HUES64 (cell line): ENCODE results near the gene RIN3.

Experiments used
- H3K27ac ChIP-seq: 2 replicates; pipeline ENCODE4 v1.7.0; 2013; ENCODE audit warnings: low read depth, low read length, inconsistent platforms
- H3K27me3 ChIP-seq: 2 replicates; pipeline ENCODE4 v1.6.1; 2013; ENCODE audit warnings: mild to moderate bottlenecking, low read length; ENCODE audit not compliant: insufficient read depth
- H3K36me3 ChIP-seq: 2 replicates; pipeline ENCODE4 v1.6.1; 2013; ENCODE audit warnings: mild to moderate bottlenecking, low read length; ENCODE audit not compliant: insufficient read depth
- H3K4me1 ChIP-seq: 2 replicates; pipeline ENCODE4 v1.6.1; 2013; ENCODE audit warnings: mild to moderate bottlenecking, low read length, moderate library complexity; ENCODE audit not compliant: insufficient read depth
- H3K4me3 ChIP-seq: 2 replicates; pipeline ENCODE4 v1.5.1; 2013; ENCODE audit warnings: mild to moderate bottlenecking, low read length, moderate library complexity
- H3K9ac ChIP-seq: 2 replicates; pipeline ENCODE4 v1.6.1; 2013; ENCODE audit warnings: mild to moderate bottlenecking, low read depth, low read length
- H3K9me3 ChIP-seq: 2 replicates; pipeline ENCODE4 v1.6.1; 2013; ENCODE audit warnings: low read depth, low read length; ENCODE audit not compliant: insufficient read depth
- WGBS: fragments of 150-250, 120-280 bp; methylation state at CpG from one replicate; pipeline ENCODE4 v1.1.7; 2013; ENCODE audit warnings: missing lambda C conversion rate; 5-methylcytosine and 5-hydroxymethylcytosine counted together

The RIN3 gene

GRCh38 chr14:92561906-92562479 lies 48.4 kb downstream of the RIN3 start:
- no peaks in the 10 kb centered on the region for H3K27me3 ChIP-seq
- H3K4me1 ChIP-seq, result no peaks in the 10 kb centered on the region
- no peak overlapping the region for H3K4me3 ChIP-seq
- no peak overlapping the region for H3K9ac ChIP-seq
- no peak overlapping the region for H3K27ac ChIP-seq
- no peaks in the 10 kb centered on the region for H3K36me3 ChIP-seq
- peaks cover 8% of the 10 kb centered on the region; the same call in 1 of the 2 replicates for H3K9me3 ChIP-seq
- whole genome bisulfite sequencing, result 93% methylated on average over 4 of the region's 6 CpGs

GRCh38 chr14:92563359-92563758 lies 49.8 kb downstream of the RIN3 start:
- Histone ChIP-seq H3K9ac (no peak overlapping the region), H3K4me1 (no peaks in the 10 kb centered on the region), H3K9me3 (peaks cover 11% of the 10 kb centered on the region; the same call in 1 of the 2 replicates), H3K4me3 (no peak overlapping the region), H3K27ac (no peak overlapping the region), H3K36me3 (no peaks in the 10 kb centered on the region), H3K27me3 (no peaks in the 10 kb centered on the region)
- 90% methylated on average over 1 of the region's 1 CpG for WGBS

GRCh38 chr14:92563765-92564285 lies 50.2 kb downstream of the RIN3 start:
- Histone ChIP-seq H3K4me3 (no peak overlapping the region), H3K9ac (no peak overlapping the region), H3K36me3 (no peaks in the 10 kb centered on the region), H3K4me1 (no peaks in the 10 kb centered on the region), H3K27ac (no peak overlapping the region), H3K27me3 (no peaks in the 10 kb centered on the region), H3K9me3 (peaks cover 11% of the 10 kb centered on the region; the same call in 1 of the 2 replicates)
- WGBS, result 86% methylated on average over 1 of the region's 1 CpG

- no peak overlapping the region for H3K27ac ChIP-seq
- H3K9me3 ChIP-seq, result peaks cover 11% of the 10 kb centered on the region; the same call in 1 of the 2 replicates
- no peak overlapping the region for H3K4me3 ChIP-seq
- 91% methylated on average over 13 of the region's 13 CpGs for WGBS
- no peaks in the 10 kb centered on the region for H3K36me3 ChIP-seq
- H3K9ac ChIP-seq, result no peak overlapping the region; the same call in 1 of the 2 replicates
- no peaks in the 10 kb centered on the region for H3K27me3 ChIP-seq
- H3K4me1 ChIP-seq, result no peaks in the 10 kb centered on the region
Measured at GRCh38 chr14:92564344-92565039, 50.9 kb downstream of the RIN3 start.

- Histone ChIP-seq H3K27ac (no peak overlapping the region), H3K9me3 (peaks cover 11% of the 10 kb centered on the region; the same call in 1 of the 2 replicates), H3K9ac (no peak overlapping the region), H3K4me1 (no peaks in the 10 kb centered on the region), H3K4me3 (no peak overlapping the region), H3K27me3 (no peaks in the 10 kb centered on the region), H3K36me3 (no peaks in the 10 kb centered on the region)
- 87% methylated on average over 6 of the region's 6 CpGs for WGBS
Measured at GRCh38 chr14:92565040-92565717, 51.6 kb downstream of the RIN3 start.

GRCh38 chr14:92565718-92566115 lies 52.1 kb downstream of the RIN3 start:
- Histone ChIP-seq H3K4me1 (no peaks in the 10 kb centered on the region), H3K4me3 (no peak overlapping the region), H3K9me3 (peaks cover 11% of the 10 kb centered on the region; the same call in 1 of the 2 replicates), H3K27me3 (no peaks in the 10 kb centered on the region), H3K9ac (no peak overlapping the region), H3K36me3 (no peaks in the 10 kb centered on the region), H3K27ac (no peak overlapping the region)
- WGBS, result 85% methylated on average over 2 of the region's 2 CpGs

- Histone ChIP-seq H3K9ac (no peak overlapping the region), H3K4me1 (no peaks in the 10 kb centered on the region)
- WGBS, result 93% methylated on average over 2 of the region's 2 CpGs
Measured at GRCh38 chr14:92567173-92567725, 53.7 kb downstream of the RIN3 start.

GRCh38 chr14:92568621-92569479 lies 55.3 kb downstream of the RIN3 start:
- Histone ChIP-seq H3K36me3 (no peaks in the 10 kb centered on the region), H3K9me3 (peaks cover 11% of the 10 kb centered on the region; the same call in 1 of the 2 replicates), H3K27me3 (no peaks in the 10 kb centered on the region), H3K4me1 (peaks cover 3% of the 10 kb centered on the region), H3K9ac (no peak overlapping the region), H3K4me3 (no peak overlapping the region), H3K27ac (no peak overlapping the region)
- 94% methylated on average over 16 of the region's 16 CpGs for WGBS

More at GRCh38 chr14:92567173-92567725, 53.7 kb downstream of the RIN3 start:
- H3K9me3 ChIP-seq, result peaks cover 11% of the 10 kb centered on the region; the same call in 1 of the 2 replicates
- H3K27ac ChIP-seq, result no peak overlapping the region
- H3K27me3 ChIP-seq, result no peaks in the 10 kb centered on the region
- no peak overlapping the region for H3K4me3 ChIP-seq
- H3K36me3 ChIP-seq, result no peaks in the 10 kb centered on the region

GRCh38 chr14:92570674-92571262 lies 57.2 kb downstream of the RIN3 start:
- H3K4me3 ChIP-seq, result no peak overlapping the region
- peaks cover 11% of the 10 kb centered on the region; the same call in 1 of the 2 replicates for H3K9me3 ChIP-seq
- H3K4me1 ChIP-seq, result peaks cover 6% of the 10 kb centered on the region
- H3K9ac ChIP-seq, result no peak overlapping the region
- H3K27me3 ChIP-seq, result no peaks in the 10 kb centered on the region
- 92% methylated on average over 6 of the region's 6 CpGs for WGBS
- no peak overlapping the region for H3K27ac ChIP-seq
- no peaks in the 10 kb centered on the region for H3K36me3 ChIP-seq

- Histone ChIP-seq H3K27ac (no peak overlapping the region), H3K9ac (no peak overlapping the region), H3K9me3 (peaks cover 2% of the 10 kb centered on the region; the same call in 1 of the 2 replicates), H3K27me3 (no peaks in the 10 kb centered on the region), H3K36me3 (no peaks in the 10 kb centered on the region), H3K4me3 (no peak overlapping the region), H3K4me1 (peaks cover 6% of the 10 kb centered on the region)
- whole genome bisulfite sequencing, result over 99% methylated on average over 10 of the region's 10 CpGs
Measured at GRCh38 chr14:92572050-92572449, 58.5 kb downstream of the RIN3 start.
